ENCODE measurements around the gene PRPF19.

GRCh38 chr11:60952742-60953170 lies 46.4 kb upstream of the PRPF19 start:
- TF ChIP-seq CTCF (IDR thresholded peaks at IDR 0.05; ENCODE audit: borderline replicate concordance, extremely low read depth, low read length, poor library complexity, severe bottlenecking) (no peak), EZH2 (IDR thresholded peaks at IDR 0.05; ENCODE audit: borderline replicate concordance, low read depth, low read length, severe bottlenecking) (no peak)

All from DND-41 (cell line).